ENCODE measurements around the gene MRPS12.
"Not testable (repeated sequence)": the region's sequence is repeated elsewhere in the genome, so short reads cannot be mapped to it uniquely, and the experiment has no call there.

DNA sequence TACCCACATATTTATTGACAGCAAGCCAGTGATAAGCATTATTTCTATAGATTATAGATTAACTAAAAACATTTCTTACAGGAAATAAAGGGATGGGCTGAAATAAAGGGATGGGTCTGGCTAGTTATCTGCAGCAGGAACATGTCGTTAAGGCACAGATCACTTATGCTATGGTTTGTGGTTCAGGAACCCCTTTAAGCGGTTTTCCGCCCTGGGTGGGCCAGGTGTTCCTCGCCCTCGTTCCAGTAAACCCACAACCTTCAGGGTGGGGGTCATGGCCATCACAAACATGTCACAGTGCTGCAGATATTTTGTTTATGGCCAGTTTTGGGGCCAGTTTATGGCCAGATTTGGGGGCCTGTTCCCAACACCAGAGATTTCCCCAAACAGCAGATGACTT, 10.7 kb downstream of the MRPS12 start:
- TF ChIP-seq POLR2A (IDR thresholded peaks at IDR 0.05) = not testable (repeated sequence)
- TF ChIP-seq, protein P1, sequence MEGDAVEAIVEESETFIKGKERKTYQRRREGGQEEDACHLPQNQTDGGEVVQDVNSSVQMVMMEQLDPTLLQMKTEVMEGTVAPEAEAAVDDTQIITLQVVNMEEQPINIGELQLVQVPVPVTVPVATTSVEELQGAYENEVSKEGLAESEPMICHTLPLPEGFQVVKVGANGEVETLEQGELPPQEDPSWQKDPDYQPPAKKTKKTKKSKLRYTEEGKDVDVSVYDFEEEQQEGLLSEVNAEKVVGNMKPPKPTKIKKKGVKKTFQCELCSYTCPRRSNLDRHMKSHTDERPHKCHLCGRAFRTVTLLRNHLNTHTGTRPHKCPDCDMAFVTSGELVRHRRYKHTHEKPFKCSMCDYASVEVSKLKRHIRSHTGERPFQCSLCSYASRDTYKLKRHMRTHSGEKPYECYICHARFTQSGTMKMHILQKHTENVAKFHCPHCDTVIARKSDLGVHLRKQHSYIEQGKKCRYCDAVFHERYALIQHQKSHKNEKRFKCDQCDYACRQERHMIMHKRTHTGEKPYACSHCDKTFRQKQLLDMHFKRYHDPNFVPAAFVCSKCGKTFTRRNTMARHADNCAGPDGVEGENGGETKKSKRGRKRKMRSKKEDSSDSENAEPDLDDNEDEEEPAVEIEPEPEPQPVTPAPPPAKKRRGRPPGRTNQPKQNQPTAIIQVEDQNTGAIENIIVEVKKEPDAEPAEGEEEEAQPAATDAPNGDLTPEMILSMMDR (IDR thresholded peaks at IDR 0.05) = not testable (repeated sequence)

Measured in ovary (tissue), 3 donors.